ENCODE results near the gene CES3.

The CES3 gene

GRCh38 chr16:67013233-67013822, 52.3 kb downstream of the CES3 start:
- Histone ChIP-seq H3K4me3 (ENCODE audit: low read depth, low read length) (peak overlapping the region; percentile 67), H3K27ac (peak overlapping the region; percentile 63), H3K27me3 (ENCODE audit: insufficient read depth, low read depth, severe bottlenecking) (no peaks in the 10 kb centered on the region), H3K9me3 (ENCODE audit: severe bottlenecking) (no peaks in the 10 kb centered on the region), H3K36me3 (no peaks in the 10 kb centered on the region)
- peak; percentile 83 for DNase-seq
- TF ChIP-seq, protein P1, sequence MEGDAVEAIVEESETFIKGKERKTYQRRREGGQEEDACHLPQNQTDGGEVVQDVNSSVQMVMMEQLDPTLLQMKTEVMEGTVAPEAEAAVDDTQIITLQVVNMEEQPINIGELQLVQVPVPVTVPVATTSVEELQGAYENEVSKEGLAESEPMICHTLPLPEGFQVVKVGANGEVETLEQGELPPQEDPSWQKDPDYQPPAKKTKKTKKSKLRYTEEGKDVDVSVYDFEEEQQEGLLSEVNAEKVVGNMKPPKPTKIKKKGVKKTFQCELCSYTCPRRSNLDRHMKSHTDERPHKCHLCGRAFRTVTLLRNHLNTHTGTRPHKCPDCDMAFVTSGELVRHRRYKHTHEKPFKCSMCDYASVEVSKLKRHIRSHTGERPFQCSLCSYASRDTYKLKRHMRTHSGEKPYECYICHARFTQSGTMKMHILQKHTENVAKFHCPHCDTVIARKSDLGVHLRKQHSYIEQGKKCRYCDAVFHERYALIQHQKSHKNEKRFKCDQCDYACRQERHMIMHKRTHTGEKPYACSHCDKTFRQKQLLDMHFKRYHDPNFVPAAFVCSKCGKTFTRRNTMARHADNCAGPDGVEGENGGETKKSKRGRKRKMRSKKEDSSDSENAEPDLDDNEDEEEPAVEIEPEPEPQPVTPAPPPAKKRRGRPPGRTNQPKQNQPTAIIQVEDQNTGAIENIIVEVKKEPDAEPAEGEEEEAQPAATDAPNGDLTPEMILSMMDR (IDR thresholded peaks at IDR 0.05; ENCODE audit: low read depth, low read length), result no peak

- Histone ChIP-seq H3K27ac (peak overlapping the region; percentile 63), H3K27me3 (ENCODE audit: insufficient read depth, low read depth, severe bottlenecking) (no peaks in the 10 kb centered on the region), H3K4me3 (ENCODE audit: low read depth, low read length) (peak overlapping the region; percentile 67), H3K36me3 (no peaks in the 10 kb centered on the region), H3K9me3 (ENCODE audit: severe bottlenecking) (no peaks in the 10 kb centered on the region)
- DNase-seq, result peak; percentile 77
- TF ChIP-seq, protein P1 (IDR thresholded peaks at IDR 0.05; ENCODE audit: low read depth, low read length), result 0 out of 2 replicates have a peak, but pooled peaks have one; percentile 6
Observed at GRCh38 chr16:67013823-67014633, 53.0 kb downstream of the CES3 start.

GRCh38 chr16:67014634-67015312, 53.7 kb downstream of the CES3 start:
- Histone ChIP-seq H3K9me3 (ENCODE audit: severe bottlenecking) (no peaks in the 10 kb centered on the region), H3K36me3 (no peaks in the 10 kb centered on the region), H3K27me3 (ENCODE audit: insufficient read depth, low read depth, severe bottlenecking) (no peaks in the 10 kb centered on the region), H3K27ac (peak overlapping the region; percentile 63; the same call in 1 of the 2 replicates), H3K4me3 (ENCODE audit: low read depth, low read length) (peak overlapping the region; percentile 67)
- TF ChIP-seq, protein P1 (IDR thresholded peaks at IDR 0.05; ENCODE audit: low read depth, low read length), result no peak
- no peak for DNase-seq

DNA sequence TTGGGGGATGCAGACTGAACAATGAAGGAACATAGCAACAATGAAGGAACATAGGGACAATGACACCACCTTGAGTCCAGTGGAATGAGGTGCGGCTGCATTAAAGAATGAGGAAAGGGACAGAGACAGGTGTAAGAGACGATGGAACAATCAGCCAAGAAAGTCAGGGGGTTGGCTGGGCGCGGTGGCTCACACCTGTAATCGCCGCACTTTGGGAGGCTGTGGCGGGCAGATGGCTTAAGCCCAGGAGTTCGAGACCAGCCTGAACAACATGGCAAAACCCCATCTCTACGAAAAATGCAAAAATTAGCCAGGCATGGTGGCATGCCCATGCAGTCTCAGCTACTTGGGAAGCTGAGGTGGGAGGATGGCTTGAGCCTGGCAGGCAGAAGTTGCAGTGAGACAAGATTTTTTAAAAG, 54.3 kb downstream of the CES3 start:
- TF ChIP-seq, protein P1 (IDR thresholded peaks at IDR 0.05; ENCODE audit: low read depth, low read length), result peak; percentile 70
- Histone ChIP-seq H3K27me3 (ENCODE audit: insufficient read depth, low read depth, severe bottlenecking) (no peaks in the 10 kb centered on the region), H3K36me3 (no peaks in the 10 kb centered on the region), H3K4me3 (ENCODE audit: low read depth, low read length) (no peak overlapping the region), H3K9me3 (ENCODE audit: severe bottlenecking) (no peaks in the 10 kb centered on the region), H3K27ac (no peak overlapping the region)
- peak; percentile 42 for DNase-seq

- H3K4me3 ChIP-seq (ENCODE audit: low read depth, low read length), result no peak overlapping the region
- no peaks in the 10 kb centered on the region for H3K9me3 ChIP-seq (ENCODE audit: severe bottlenecking)
- no peaks in the 10 kb centered on the region for H3K27me3 ChIP-seq (ENCODE audit: insufficient read depth, low read depth, severe bottlenecking)
- no peak for DNase-seq
- TF ChIP-seq, protein P1 (IDR thresholded peaks at IDR 0.05; ENCODE audit: low read depth, low read length), result no peak
- H3K27ac ChIP-seq, result no peak overlapping the region
- H3K36me3 ChIP-seq, result no peaks in the 10 kb centered on the region
Observed at GRCh38 chr16:67016143-67016542, 55.1 kb downstream of the CES3 start.
